Activated gamma-delta T cell (primary cell): ENCODE measurements around the gene LIPC.

Experiments
- DNase-seq: peaks from one replicate; lab custom pipeline; 2025; lab: John Stamatoyannopoulos, UW

The LIPC gene

GRCh38 chr15:58554758-58555157, 123.0 kb downstream of the LIPC start:
- DNase-seq, result no peak

GRCh38 chr15:58555162-58556027, 123.6 kb downstream of the LIPC start:
- no peak for DNase-seq

- no peak for DNase-seq
Measured at GRCh38 chr15:58556028-58556361, 124.2 kb downstream of the LIPC start.

- no peak for DNase-seq
Measured at GRCh38 chr15:58556541-58556940, 124.8 kb downstream of the LIPC start.

- no peak for DNase-seq
Measured at GRCh38 chr15:58558777-58559176, 127.0 kb downstream of the LIPC start.

- no peak for DNase-seq
Measured at GRCh38 chr15:58559904-58560588, 128.3 kb downstream of the LIPC start.

- no peak for DNase-seq
Measured at GRCh38 chr15:58561321-58561720, 129.5 kb downstream of the LIPC start.

- no peak for DNase-seq
Measured at GRCh38 chr15:58562135-58562534, 130.3 kb downstream of the LIPC start.

GRCh38 chr15:58564981-58565380, 133.2 kb downstream of the LIPC start:
- no peak for DNase-seq

- no peak for DNase-seq
Measured at GRCh38 chr15:58565619-58566018, 133.8 kb downstream of the LIPC start.

- DNase-seq, result no peak
Measured at GRCh38 chr15:58566029-58566428, 134.2 kb downstream of the LIPC start.

- DNase-seq, result no peak
Measured at GRCh38 chr15:58568157-58568571, 136.4 kb downstream of the LIPC start.

- no peak for DNase-seq
Measured at GRCh38 chr15:58569455-58569854, 137.7 kb downstream of the LIPC start.

- no peak for DNase-seq
Measured at GRCh38 chr15:58571491-58571890, 139.7 kb downstream of the LIPC start.

- DNase-seq, result no peak
Measured at GRCh38 chr15:58572521-58572920, 140.7 kb downstream of the LIPC start.

- no peak for DNase-seq
Measured at GRCh38 chr15:58573270-58573669, 141.5 kb downstream of the LIPC start.

GRCh38 chr15:58574631-58575030, 142.8 kb downstream of the LIPC start:
- DNase-seq, result no peak

- DNase-seq, result no peak
Measured at GRCh38 chr15:58575045-58575786, 143.4 kb downstream of the LIPC start.

- DNase-seq, result no peak
Measured at GRCh38 chr15:58576657-58577056, 144.9 kb downstream of the LIPC start.

- no peak for DNase-seq
Measured at GRCh38 chr15:58582160-58582559, 150.4 kb downstream of the LIPC start.

GRCh38 chr15:58583171-58583908, 151.5 kb downstream of the LIPC start:
- no peak for DNase-seq
